IMR-90 (cell line): ENCODE results near the gene DCC. TPM values are rescaled to one million over a fixed set of nuclear protein-coding genes. Genes with fewer than 3 reads are reported as not detected.

Experiments used
- ATAC-seq: fragments of 200-7000 bp; cut with Tn5 transposase; 2 replicates; pipeline ENCODE4 v1.9.1; 2020; ENCODE audit warnings: low read depth, mild to moderate bottlenecking, moderate library complexity
- BruUV-seq: library from RNA; stranded (reverse); fragments of 400-500 nt; replicated peaks from 2 replicates; lab custom pipeline; 2021; lab: Mats Ljungman, UMichigan
- CTCF ChIA-PET: fragments of 300-600 bp; formaldehyde crosslinking; extraction: SDS; loops from one replicate; lab custom pipeline; 2021; ENCODE audit warnings: antibody characterized with exemption; lab: Yijun Ruan, JAX
- POLR2A ChIA-PET: fragments of 300-600 bp; sonication (Branson Sonifier 250); formaldehyde crosslinking; loops from one replicate; lab custom pipeline; 2022; ENCODE audit warnings: antibody characterized with exemption; ENCODE audit not compliant: unreplicated experiment; lab: Charles Lee
- DNase-seq: peaks from one replicate; pipeline ENCODE4 v3.0.0; 2013
- H2AFZ ChIP-seq: replicated peaks from 2 replicates; pipeline ENCODE3; 2013; ENCODE audit warnings: low read length, mild to moderate bottlenecking; ENCODE audit not compliant: poor library complexity
- H2AK5ac ChIP-seq: 2 replicates; pipeline ENCODE4 v1.6.1; 2013; ENCODE audit warnings: low read depth, low read length, inconsistent platforms
- H2AK9ac ChIP-seq: replicated peaks from 2 replicates; pipeline ENCODE3; 2013; ENCODE audit warnings: mild to moderate bottlenecking, low read depth, low read length, moderate library complexity; ENCODE audit not compliant: poor library complexity
- H2BK120ac ChIP-seq: 2 replicates; pipeline ENCODE4 v1.6.1; 2013; ENCODE audit warnings: low read depth, low read length, inconsistent platforms
- H2BK15ac ChIP-seq: 3 replicates; pipeline ENCODE4 v1.6.1; 2013; ENCODE audit warnings: low read depth, low read length, inconsistent platforms
- H2BK20ac ChIP-seq: 2 replicates; pipeline ENCODE4 v1.6.1; 2013; ENCODE audit warnings: low read depth, mild to moderate bottlenecking, inconsistent platforms, low read length, moderate library complexity
- H2BK5ac ChIP-seq: 2 replicates; pipeline ENCODE4 v1.6.1; 2013; ENCODE audit warnings: mild to moderate bottlenecking, low read depth, low read length, inconsistent platforms; ENCODE audit not compliant: poor library complexity, severe bottlenecking
- H3K14ac ChIP-seq: replicated peaks from 2 replicates; pipeline ENCODE4 v1.6.1; 2013; ENCODE audit warnings: low read depth, low read length, inconsistent platforms
- H3K18ac ChIP-seq: 2 replicates; pipeline ENCODE4 v1.6.1; 2013; ENCODE audit warnings: low read depth, low read length, control low read depth
- H3K23ac ChIP-seq: 2 replicates; pipeline ENCODE4 v1.6.1; 2013; ENCODE audit warnings: low read depth, low read length, inconsistent platforms
- H3K27ac ChIP-seq: 2 replicates; pipeline ENCODE4 v1.5.1; 2013; ENCODE audit warnings: mild to moderate bottlenecking, control low read depth, low read length; ENCODE audit not compliant: insufficient read depth
- H3K27me3 ChIP-seq: 2 replicates; pipeline ENCODE4 v1.6.1; 2013; ENCODE audit warnings: low read length; ENCODE audit not compliant: control insufficient read depth, insufficient read depth
- H3K36me3 ChIP-seq: 2 replicates; pipeline ENCODE4 v1.6.1; 2013; ENCODE audit warnings: low read length, mixed read lengths; ENCODE audit not compliant: control insufficient read depth, insufficient read depth
- H3K4ac ChIP-seq: 2 replicates; pipeline ENCODE4 v1.6.1; 2013; ENCODE audit warnings: low read depth, low read length, inconsistent platforms
- H3K4me1 ChIP-seq: 2 replicates; pipeline ENCODE4 v1.6.1; 2013; ENCODE audit warnings: low read length, mixed read lengths; ENCODE audit not compliant: control insufficient read depth, insufficient read depth
- H3K4me2 ChIP-seq: 2 replicates; pipeline ENCODE4 v1.6.1; 2013; ENCODE audit warnings: low read depth, mild to moderate bottlenecking, control low read depth, low read length, moderate library complexity
- H3K4me3 ChIP-seq: 2 replicates; pipeline ENCODE4 v1.5.1; 2013; ENCODE audit warnings: low read depth, mild to moderate bottlenecking, control low read depth, low read length, moderate library complexity; ENCODE audit not compliant: insufficient read depth
- H3K56ac ChIP-seq: 2 replicates; pipeline ENCODE4 v1.6.1; 2013; ENCODE audit warnings: low read length, inconsistent platforms; ENCODE audit not compliant: insufficient read depth; ENCODE audit errors: extremely low read depth
- H3K79me1 ChIP-seq, 2 experiments: 2 replicates each; pipeline ENCODE4 v1.6.1; 2013; ENCODE audit warnings: low read length in 2 of 2, inconsistent platforms in 1 of 2, low read depth in 1 of 2
- H3K9ac ChIP-seq: 2 replicates; pipeline ENCODE4 v1.6.1; 2013; ENCODE audit warnings: low read depth, low read length, control low read depth
- H3K9me1 ChIP-seq: 2 replicates; pipeline ENCODE4 v1.6.1; 2013; ENCODE audit warnings: low read length, inconsistent platforms; ENCODE audit not compliant: insufficient read depth
- H3K9me3 ChIP-seq: 2 replicates; pipeline ENCODE4 v1.6.1; 2013; ENCODE audit warnings: low read length; ENCODE audit not compliant: control insufficient read depth, insufficient read depth
- H4K20me1 ChIP-seq: 2 replicates; pipeline ENCODE4 v1.6.1; 2013; ENCODE audit warnings: low read length, inconsistent platforms; ENCODE audit not compliant: insufficient read depth
- H4K5ac ChIP-seq: 2 replicates; pipeline ENCODE4 v1.6.1; 2013; ENCODE audit warnings: mild to moderate bottlenecking, low read depth, low read length, control low read depth
- H4K8ac ChIP-seq, 2 experiments: 2 replicates each; pipeline ENCODE4 v1.6.1; 2013; ENCODE audit warnings: low read depth in 2 of 2, low read length in 2 of 2, control low read depth in 1 of 2, inconsistent platforms in 1 of 2
- H4K91ac ChIP-seq: 2 replicates; pipeline ENCODE4 v1.6.1; 2013; ENCODE audit warnings: low read depth, low read length, inconsistent platforms; ENCODE audit not compliant: insufficient read depth
- BHLHE40 ChIP-seq: fragments of 150-350 bp; IDR thresholded peaks from 2 replicates; pipeline ENCODE4 v1.6.1; 2016; ENCODE audit warnings: mild to moderate bottlenecking, low read depth, low read length
- CEBPB ChIP-seq: IDR thresholded peaks from 2 replicates; pipeline ENCODE4 v1.6.1; 2012; ENCODE audit warnings: low read depth, low read length, improper control_type of control experiment
- ELK1 ChIP-seq: fragments of 150-350 bp; IDR thresholded peaks from 2 replicates; pipeline ENCODE4 v1.6.1; 2016; ENCODE audit warnings: low read depth, mild to moderate bottlenecking, low read length, moderate library complexity, borderline replicate concordance
- MAFK ChIP-seq: IDR thresholded peaks from 2 replicates; pipeline ENCODE4 v1.6.1; 2012; ENCODE audit warnings: low read depth, low read length, improper control_type of control experiment
- MAZ ChIP-seq: IDR thresholded peaks from 2 replicates; pipeline ENCODE4 v1.6.1; 2012; ENCODE audit warnings: low read depth, mild to moderate bottlenecking, low read length, improper control_type of control experiment, moderate library complexity, borderline replicate concordance
- MXI1 ChIP-seq: IDR thresholded peaks from 2 replicates; pipeline ENCODE4 v1.6.1; 2012; ENCODE audit warnings: low read depth, mild to moderate bottlenecking, low read length, moderate library complexity, borderline replicate concordance
- NFE2L2 ChIP-seq: fragments of 150-350 bp; IDR thresholded peaks from 2 replicates; pipeline ENCODE4 v1.6.1; 2016; ENCODE audit warnings: low read depth, mild to moderate bottlenecking, low read length
- POLR2A ChIP-seq: IDR thresholded peaks from 2 replicates; pipeline ENCODE4 v1.6.1; 2012; ENCODE audit warnings: mild to moderate bottlenecking, low read depth, low read length
- RAD21 ChIP-seq: IDR thresholded peaks from 2 replicates; pipeline ENCODE4 v1.6.1; 2012; ENCODE audit warnings: low read length, improper control_type of control experiment
- RCOR1 ChIP-seq: IDR thresholded peaks from 2 replicates; pipeline ENCODE4 v1.6.1; 2012; ENCODE audit warnings: mild to moderate bottlenecking, low read length, improper control_type of control experiment; ENCODE audit not compliant: insufficient replicate concordance
- RFX5 ChIP-seq: IDR thresholded peaks from 2 replicates; pipeline ENCODE4 v1.8.0; 2012; ENCODE audit warnings: low read depth, mild to moderate bottlenecking, low read length, moderate library complexity
- SMC3 ChIP-seq: fragments of 150-350 bp; IDR thresholded peaks from 2 replicates; pipeline ENCODE4 v1.6.1; 2016; ENCODE audit warnings: low read depth, mild to moderate bottlenecking, antibody characterized with exemption, low read length, moderate library complexity
- WGBS, 2 experiments: methylation state at CpG; one replicate each; pipeline versions ENCODE4 v1.1.5 to v1.1.7; 2013; ENCODE audit warnings: missing lambda C conversion rate in 2 of 2; ENCODE audit not compliant: insufficient read length in 1 of 2; ENCODE audit errors: extremely low coverage in 2 of 2; 5-methylcytosine and 5-hydroxymethylcytosine counted together
- dilution Hi-C: fragments of 300-500 bp; cut with HindIII; formaldehyde crosslinking; loops from one replicate; pipeline ENCODE4 v1.14.3; 2018; ENCODE audit warnings: low sequenced_read_pairs; ENCODE audit not compliant: unreplicated experiment
- in situ Hi-C: fragments of 300-500 bp; cut with MboI; formaldehyde crosslinking; loops from 3 replicates; pipeline ENCODE4 v1.14.3; 2019; ENCODE audit warnings: low sequenced_read_pairs, inconsistent platforms, mixed read lengths
- intact Hi-C: fragments of 100-400 bp; cut with micrococcal nuclease; formaldehyde crosslinking; loops from 2 replicates; pipeline ENCODE4 v1.10.0; 2022
- polyA plus RNA-seq, 3 experiments: library from polyadenylated mRNA; depleted of rRNA; stranded (reverse); fragments of >200 nt; gene quantifications; 2 replicates each; pipeline ENCODE4 v1.2.3, GENCODE V29; 2012; ENCODE audit warnings: low replicate concordance in 1 of 3
- total RNA-seq: library from RNA; depleted of rRNA; stranded (reverse); fragments of >200 nt; gene quantifications from 2 replicates; pipeline ENCODE4 v1.2.3, GENCODE V29; 2012
- TF ChIP-seq, protein P1 (sequence below): conservative IDR thresholded peaks from 2 replicates; pipeline ENCODE4 v1.5.1; 2012; ENCODE audit warnings: mild to moderate bottlenecking, low read depth, low read length, improper control_type of control experiment

DCC gene
- total and polyA plus RNA-seq, 2 of the 4 experiments (the other 2 are of a cell fraction): 0.31 to 0.54 TPM

- POLR2A ChIA-PET: no interaction called here
- H3K79me1 ChIP-seq: no peaks in the 10 kb centered on the region
- H3K4me1 ChIP-seq: no peaks in the 10 kb centered on the region
- H2AK9ac ChIP-seq: no peak overlapping the region
- H4K91ac ChIP-seq: no peak overlapping the region
- H4K20me1 ChIP-seq: no peaks in the 10 kb centered on the region
- CTCF ChIA-PET: no interaction called here
- no peak overlapping the region for H2BK5ac ChIP-seq
- in situ Hi-C loops (loop anchor here (25.0 kb wide), 2 partner anchors 1023 to 1573 kb away; no protein-coding TSS in a partner anchor), dilution Hi-C loops (no loop called here), intact Hi-C loops (no loop called here)
- H3K27ac ChIP-seq: no peak overlapping the region
- H3K18ac ChIP-seq: no peak overlapping the region
- H2BK15ac ChIP-seq: no peak overlapping the region
- no peak overlapping the region for H4K5ac ChIP-seq
- no peak overlapping the region for H2AFZ ChIP-seq
- no TSS peak for BruUV-seq
- no peak overlapping the region for H3K9ac ChIP-seq
- no peak for ATAC-seq
- H4K8ac ChIP-seq: no peak overlapping the region
- DNase-seq: no peak
- H3K4ac ChIP-seq: no peak overlapping the region
- no peak overlapping the region for H3K4me3 ChIP-seq
- H3K23ac ChIP-seq: no peak overlapping the region
- no peak overlapping the region for H3K56ac ChIP-seq
- no peak overlapping the region for H2AK5ac ChIP-seq
- no CpG with 5 or more reads among the region's 1 CpG for WGBS, 2 experiments
- H3K9me1 ChIP-seq: no peaks in the 10 kb centered on the region
- H3K14ac ChIP-seq: no peak overlapping the region
- no peaks in the 10 kb centered on the region for H3K27me3 ChIP-seq
- H3K9me3 ChIP-seq: peaks cover 3% of the 10 kb centered on the region; the same call in 1 of the 2 replicates
- no peak overlapping the region for H2BK120ac ChIP-seq
- H3K4me2 ChIP-seq: no peak overlapping the region
- H3K36me3 ChIP-seq: no peaks in the 10 kb centered on the region
- TF ChIP-seq MAFK (no peak), BHLHE40 (no peak), CEBPB (no peak), ELK1 (no peak), RCOR1 (no peak), MXI1 (no peak), NFE2L2 (no peak), MAZ (no peak), RFX5 (no peak), POLR2A (no peak), SMC3 (no peak), RAD21 (no peak)
- TF ChIP-seq, protein P1, sequence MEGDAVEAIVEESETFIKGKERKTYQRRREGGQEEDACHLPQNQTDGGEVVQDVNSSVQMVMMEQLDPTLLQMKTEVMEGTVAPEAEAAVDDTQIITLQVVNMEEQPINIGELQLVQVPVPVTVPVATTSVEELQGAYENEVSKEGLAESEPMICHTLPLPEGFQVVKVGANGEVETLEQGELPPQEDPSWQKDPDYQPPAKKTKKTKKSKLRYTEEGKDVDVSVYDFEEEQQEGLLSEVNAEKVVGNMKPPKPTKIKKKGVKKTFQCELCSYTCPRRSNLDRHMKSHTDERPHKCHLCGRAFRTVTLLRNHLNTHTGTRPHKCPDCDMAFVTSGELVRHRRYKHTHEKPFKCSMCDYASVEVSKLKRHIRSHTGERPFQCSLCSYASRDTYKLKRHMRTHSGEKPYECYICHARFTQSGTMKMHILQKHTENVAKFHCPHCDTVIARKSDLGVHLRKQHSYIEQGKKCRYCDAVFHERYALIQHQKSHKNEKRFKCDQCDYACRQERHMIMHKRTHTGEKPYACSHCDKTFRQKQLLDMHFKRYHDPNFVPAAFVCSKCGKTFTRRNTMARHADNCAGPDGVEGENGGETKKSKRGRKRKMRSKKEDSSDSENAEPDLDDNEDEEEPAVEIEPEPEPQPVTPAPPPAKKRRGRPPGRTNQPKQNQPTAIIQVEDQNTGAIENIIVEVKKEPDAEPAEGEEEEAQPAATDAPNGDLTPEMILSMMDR: no peak
- H2BK20ac ChIP-seq: no peak overlapping the region
These were observed 345.3 kb downstream of the DCC start for GRCh38 chr18:52685316-52685715.
